PC-9 (cell line): ENCODE data around the gene PAM.

Source experiments
- CTCF ChIP-seq: fragments of 200-600 bp; sonication (generic); conservative IDR thresholded peaks from 2 replicates; pipeline ENCODE4 v1.6.1; 2017; ENCODE audit warnings: mixed run types, antibody characterized with exemption, mild to moderate bottlenecking, moderate library complexity
- EZH2 ChIP-seq: fragments of 200-600 bp; sonication (generic); IDR thresholded peaks from 2 replicates; pipeline ENCODE4 v1.8.0; 2017; ENCODE audit warnings: antibody characterized with exemption, low read depth

- TF ChIP-seq CTCF (no peak), EZH2 (no peak)
These were observed 71.5 kb downstream of the PAM start for GRCh38 chr5:102826629-102827028.
